Activated naive CD8-positive, alpha-beta T cell treated with anti-CD3 and anti-CD28 coated beads, Interleukin-2, amount 10 ng/mL, durations not matched to agents 7 days and 5 days (primary cell): ENCODE data around the gene TFDP2. TPM values are rescaled to one million over a fixed set of nuclear protein-coding genes. Genes with fewer than 3 reads are reported as not detected.
"Not testable (repeated sequence)": the region's sequence is repeated elsewhere in the genome, so short reads cannot be mapped to it uniquely, and the experiment has no call there.

Experiments used
- ATAC-seq: fragments of 150-1000 bp; cut with Tn5 transposase; one replicate; pipeline ENCODE4 v1.10.0; 2021; ENCODE audit warnings: low read depth, moderate library complexity
- POLR2A ChIA-PET: fragments of 350-600 bp; sonication (Branson Sonifier 250); formaldehyde crosslinking; loops from one replicate; lab custom pipeline; 2021; ENCODE audit warnings: antibody characterized with exemption; lab: Charles Lee
- DNase-seq: peaks from one replicate; pipeline ENCODE4 v3.0.0; 2021
- H3K27ac Mint-ChIP-seq: one replicate; pipeline ENCODE4 v1.8.0; 2022; ENCODE audit warnings: mild to moderate bottlenecking, mixed read lengths
- H3K27me3 Mint-ChIP-seq: one replicate; pipeline ENCODE4 v1.8.0; 2022; ENCODE audit warnings: mild to moderate bottlenecking, moderate library complexity, mixed read lengths
- H3K36me3 Mint-ChIP-seq: one replicate; pipeline ENCODE4 v1.8.0; 2021; ENCODE audit warnings: mild to moderate bottlenecking, mixed read lengths
- H3K4me1 Mint-ChIP-seq: one replicate; pipeline ENCODE4 v1.8.0; 2021; ENCODE audit warnings: mixed read lengths
- H3K4me3 Mint-ChIP-seq: one replicate; pipeline ENCODE4 v1.8.0; 2022; ENCODE audit warnings: mild to moderate bottlenecking, moderate library complexity, mixed read lengths
- H3K9me3 Mint-ChIP-seq: one replicate; pipeline ENCODE4 v1.8.0; 2021; ENCODE audit warnings: mixed read lengths
- total RNA-seq, 2 experiments: library from RNA; stranded (reverse); gene quantifications; one replicate each; pipeline ENCODE4 v1.2.3, GENCODE V29; 2021

The TFDP2 gene
- total RNA-seq, 2 experiments from 2014 or later = 32.1 to 37.1 TPM

DNA sequence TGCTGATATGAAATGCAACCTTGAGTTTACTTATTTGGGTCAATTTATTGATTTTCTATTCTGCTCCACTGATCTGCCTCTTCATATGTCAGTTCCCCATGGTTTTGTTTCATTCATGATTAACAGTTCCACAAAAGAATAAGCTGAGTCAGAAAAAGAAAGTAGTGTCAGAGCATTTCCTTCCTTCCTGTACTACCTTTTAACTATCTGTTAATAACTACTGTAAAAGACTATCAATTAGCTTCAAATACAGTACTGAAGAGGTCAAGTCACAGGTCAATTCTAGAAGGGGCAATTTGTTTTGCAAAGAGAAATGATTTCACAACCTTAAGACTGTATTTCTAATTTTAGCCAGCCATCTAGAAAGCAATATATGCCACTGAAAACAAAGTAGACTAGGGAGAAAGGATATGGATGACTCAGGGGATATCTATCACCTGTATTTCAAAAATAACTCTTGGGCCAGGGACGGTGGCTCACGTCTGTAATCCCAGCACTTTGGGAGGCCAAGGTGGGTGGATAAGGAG lies 129.5 kb downstream of the TFDP2 start:
- ATAC-seq (no peak), DNase-seq (no peak)
- Mint-ChIP-seq H3K27ac (no peak overlapping the region), H3K4me1 (peaks cover 13% of the 10 kb centered on the region), H3K27me3 (no peaks in the 10 kb centered on the region), H3K4me3 (no peak overlapping the region), H3K36me3 (no peaks in the 10 kb centered on the region), H3K9me3 (no peaks in the 10 kb centered on the region)
- POLR2A ChIA-PET = interaction anchor here (0.6 kb wide), 1 partner anchor 288 kb away, joined by 5 read pairs; no protein-coding TSS in a partner anchor

DNA sequence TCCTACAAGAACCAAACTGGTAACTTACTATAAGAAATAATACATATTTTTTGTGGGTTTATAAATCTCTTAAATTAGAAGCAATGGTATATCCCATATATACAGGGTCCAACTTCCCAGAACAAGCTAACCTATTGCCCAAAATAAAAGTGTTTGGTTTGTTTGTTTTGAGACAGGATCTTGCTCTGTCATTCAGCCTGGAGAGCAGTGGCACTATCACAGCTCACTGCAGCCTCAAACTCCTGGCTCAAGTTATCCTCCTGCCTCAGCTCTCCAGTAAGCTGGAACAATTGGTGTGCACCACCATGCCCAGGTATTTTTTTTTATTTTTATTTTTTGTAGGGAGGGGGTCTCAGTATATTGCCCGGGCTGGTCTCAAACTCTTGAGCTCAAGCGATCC lies 135.4 kb downstream of the TFDP2 start:
- Mint-ChIP-seq H3K9me3 (no peaks in the 10 kb centered on the region), H3K4me1 (no peaks in the 10 kb centered on the region), H3K27me3 (no peaks in the 10 kb centered on the region), H3K27ac (no peak overlapping the region), H3K36me3 (peaks cover 3% of the 10 kb centered on the region), H3K4me3 (no peak overlapping the region)
- no peak for DNase-seq
- POLR2A ChIA-PET = no interaction called here
- ATAC-seq = no peak

DNA sequence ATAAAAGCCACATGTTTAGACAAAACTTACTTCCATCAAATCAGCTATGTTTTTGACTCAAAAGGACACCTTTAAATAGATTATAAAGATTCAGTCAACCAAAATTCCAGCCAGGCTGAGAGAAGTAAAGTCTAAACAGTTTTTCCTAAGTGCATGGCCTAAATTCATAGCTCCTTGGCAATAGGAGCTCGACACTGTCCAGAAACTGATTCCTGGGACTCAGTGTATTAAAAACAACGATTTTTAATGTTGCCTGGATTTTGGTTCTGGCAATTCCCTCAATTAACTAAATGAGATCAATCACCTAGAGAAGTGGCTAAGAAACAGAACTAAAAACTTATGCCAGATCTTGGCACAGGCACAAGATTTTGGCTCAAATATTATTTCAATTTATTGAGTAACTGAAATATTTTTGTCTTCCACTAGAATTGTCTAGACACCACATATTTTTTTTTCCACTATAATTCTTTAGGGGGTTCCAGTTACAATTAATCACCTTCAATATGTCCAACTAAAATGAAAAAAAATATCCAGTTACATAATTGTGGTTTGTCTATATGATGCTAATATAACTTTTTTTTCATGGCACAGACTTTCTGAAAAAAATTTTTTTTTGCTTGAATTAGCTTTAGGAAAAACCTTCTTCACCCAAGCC lies 135.9 kb downstream of the TFDP2 start:
- Mint-ChIP-seq H3K27me3 (no peaks in the 10 kb centered on the region), H3K4me3 (no peak overlapping the region), H3K9me3 (no peaks in the 10 kb centered on the region), H3K27ac (no peak overlapping the region), H3K4me1 (no peaks in the 10 kb centered on the region), H3K36me3 (peaks cover 3% of the 10 kb centered on the region)
- DNase-seq = no peak
- POLR2A ChIA-PET = no interaction called here
- no peak for ATAC-seq

DNA sequence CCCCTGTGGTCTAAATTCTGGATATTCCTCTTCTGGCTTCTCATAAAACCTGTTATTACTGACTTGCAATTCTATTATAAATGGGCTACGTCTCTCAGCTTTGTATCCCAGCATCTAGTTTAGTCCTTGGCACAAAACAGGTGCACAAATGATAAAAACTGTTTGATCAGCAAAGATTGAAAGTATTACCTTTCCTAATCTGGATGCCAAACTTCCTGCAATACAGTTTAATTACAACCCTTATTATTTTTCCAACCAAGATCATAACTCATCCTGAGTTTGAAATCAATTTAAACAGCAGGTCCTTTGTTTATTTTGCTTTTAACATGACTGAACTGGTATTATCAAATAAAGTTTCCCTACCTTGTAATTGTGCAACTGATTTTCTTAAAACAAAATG lies 140.3 kb downstream of the TFDP2 start:
- H3K27me3 Mint-ChIP-seq = no peaks in the 10 kb centered on the region
- H3K9me3 Mint-ChIP-seq = peaks cover 2% of the 10 kb centered on the region
- DNase-seq (no peak), ATAC-seq (no peak)
- H3K36me3 Mint-ChIP-seq = peaks cover 5% of the 10 kb centered on the region
- H3K4me3 Mint-ChIP-seq = no peak overlapping the region
- no peak overlapping the region for H3K27ac Mint-ChIP-seq
- H3K4me1 Mint-ChIP-seq = no peaks in the 10 kb centered on the region
- POLR2A ChIA-PET = no interaction called here

DNA sequence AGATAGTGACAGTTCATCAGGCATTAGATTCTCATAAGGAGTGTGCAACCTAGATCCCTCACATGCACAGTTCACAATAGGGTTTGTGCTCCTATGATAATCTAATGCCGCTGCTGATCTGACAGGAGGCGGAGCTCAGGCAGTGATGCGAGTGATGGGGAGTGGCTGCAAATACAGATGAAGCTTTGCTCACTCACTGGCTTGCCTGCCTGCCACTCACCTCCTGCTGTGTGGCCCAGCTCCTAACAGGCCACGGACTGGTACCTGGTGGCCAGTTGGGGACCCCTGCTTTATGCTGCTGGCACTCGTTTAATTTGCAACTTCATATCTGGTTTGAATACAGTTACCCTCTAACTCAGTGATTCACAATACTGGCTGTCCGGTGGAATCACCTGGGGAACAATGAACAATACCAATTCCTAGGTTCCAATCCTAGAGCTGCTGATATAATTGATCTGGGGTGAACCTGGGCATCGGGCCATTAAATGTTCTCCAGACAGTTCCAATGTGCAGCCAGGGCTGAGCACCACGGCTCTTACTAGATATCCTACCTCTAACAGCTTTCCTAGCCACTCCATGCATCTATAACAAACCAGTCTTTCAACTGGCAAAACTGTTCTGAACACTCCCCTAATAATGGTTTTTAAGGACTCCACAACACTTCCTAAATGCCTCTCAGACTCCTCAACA lies 141.5 kb downstream of the TFDP2 start:
- Mint-ChIP-seq H3K4me1 (no peaks in the 10 kb centered on the region), H3K27me3 (no peaks in the 10 kb centered on the region), H3K9me3 (peaks cover 2% of the 10 kb centered on the region), H3K4me3 (no peak overlapping the region), H3K36me3 (peaks cover 5% of the 10 kb centered on the region), H3K27ac (no peak overlapping the region)
- no peak for ATAC-seq
- DNase-seq = no peak
- POLR2A ChIA-PET = no interaction called here

DNA sequence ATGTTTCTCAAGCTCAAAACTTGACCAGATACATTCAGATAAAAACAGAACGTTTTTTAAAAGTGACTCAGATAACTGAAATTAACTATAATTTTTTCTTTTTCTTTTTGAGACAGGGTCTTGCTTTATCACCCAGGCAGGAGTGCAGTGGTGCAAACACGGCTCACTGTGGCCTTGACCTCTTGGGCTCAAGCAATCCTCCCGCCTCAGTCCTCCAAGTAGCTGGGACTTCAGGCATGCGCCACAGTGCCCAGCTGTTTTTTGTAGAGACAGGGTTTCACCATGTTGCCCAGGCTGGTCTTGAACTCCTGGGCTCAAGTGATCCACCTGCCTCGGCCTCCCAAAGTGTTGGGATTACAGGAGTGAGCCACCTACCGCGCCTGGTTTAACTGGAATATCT lies 144.4 kb downstream of the TFDP2 start:
- H3K36me3 Mint-ChIP-seq, H3K27me3 Mint-ChIP-seq, H3K9me3 Mint-ChIP-seq, ATAC-seq, H3K4me1 Mint-ChIP-seq, H3K27ac Mint-ChIP-seq, DNase-seq, POLR2A ChIA-PET, H3K4me3 Mint-ChIP-seq: not testable (repeated sequence)

DNA sequence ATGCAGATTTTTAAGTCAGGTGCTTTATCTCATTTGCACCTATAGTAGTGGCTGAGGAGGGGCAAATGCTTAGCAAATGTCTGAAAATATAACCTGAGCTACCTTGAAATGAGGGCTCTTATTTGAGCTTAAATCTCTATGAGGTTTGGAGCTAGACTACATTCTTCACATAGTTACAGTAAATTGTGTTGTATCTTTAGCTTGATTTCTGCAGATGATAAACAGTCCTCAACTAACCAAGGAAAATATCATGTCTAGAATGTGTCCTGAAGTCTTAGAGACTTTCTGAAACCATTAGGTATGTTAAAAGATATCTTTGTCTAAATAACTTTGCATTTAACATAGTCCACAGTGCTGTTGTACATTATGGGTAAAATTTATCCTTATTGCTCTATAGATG lies 145.3 kb downstream of the TFDP2 start:
- Mint-ChIP-seq H3K27me3 (no peaks in the 10 kb centered on the region), H3K4me1 (no peaks in the 10 kb centered on the region), H3K4me3 (no peak overlapping the region), H3K36me3 (peaks cover 2% of the 10 kb centered on the region), H3K27ac (no peak overlapping the region), H3K9me3 (peaks cover 2% of the 10 kb centered on the region)
- ATAC-seq = no peak
- no peak for DNase-seq
- POLR2A ChIA-PET = no interaction called here

DNA sequence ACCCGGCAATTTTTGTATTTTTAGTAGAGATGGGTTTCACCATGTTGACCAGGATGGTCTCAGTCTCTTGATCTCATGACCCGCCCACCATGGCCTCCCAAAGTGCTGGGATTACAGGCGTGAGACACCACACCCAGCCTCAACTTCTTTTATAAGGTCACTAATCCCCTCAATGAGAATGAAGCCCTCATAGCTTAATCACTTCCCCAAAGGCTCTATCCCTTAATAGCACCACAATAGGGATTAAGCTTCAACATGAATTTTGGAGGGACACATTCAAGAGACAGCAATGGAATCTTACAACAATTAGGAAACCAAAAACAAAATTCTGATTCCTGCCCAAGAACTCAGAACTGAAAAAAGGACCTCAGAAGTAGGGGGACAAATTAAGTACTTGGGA lies 146.1 kb downstream of the TFDP2 start:
- Mint-ChIP-seq H3K27me3 (no peaks in the 10 kb centered on the region), H3K9me3 (peaks cover 2% of the 10 kb centered on the region), H3K36me3 (peaks cover 2% of the 10 kb centered on the region), H3K27ac (no peak overlapping the region), H3K4me1 (no peaks in the 10 kb centered on the region), H3K4me3 (no peak overlapping the region)
- POLR2A ChIA-PET = no interaction called here
- no peak for ATAC-seq
- no peak for DNase-seq

DNA sequence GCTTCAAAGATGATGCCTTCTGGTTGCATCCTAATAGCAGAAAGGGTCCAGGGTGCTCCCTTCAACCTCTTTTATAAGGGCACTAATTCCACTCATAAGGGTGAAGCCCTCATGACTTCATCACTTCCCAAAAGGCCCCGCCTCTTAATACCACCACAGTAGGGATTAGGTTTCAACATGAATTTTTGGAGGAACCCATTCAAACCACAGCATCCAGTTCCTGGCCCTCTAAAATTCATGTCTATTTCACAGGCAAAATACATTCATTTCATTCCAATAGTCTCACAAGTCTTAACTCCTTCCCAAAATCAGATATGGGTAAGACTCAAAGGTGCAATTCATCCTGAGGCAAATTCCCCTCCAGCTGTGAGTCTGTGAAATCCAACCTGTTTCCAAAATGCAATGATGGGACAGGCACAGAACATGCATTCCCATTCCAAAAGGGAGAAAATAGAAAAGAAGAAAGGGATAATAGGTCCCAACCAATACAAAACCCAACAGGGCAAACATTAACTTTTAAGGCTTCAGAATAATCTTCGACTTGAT lies 148.9 kb downstream of the TFDP2 start:
- H3K4me3 Mint-ChIP-seq = no peak overlapping the region
- DNase-seq (no peak), ATAC-seq (no peak)
- H3K36me3 Mint-ChIP-seq = no peaks in the 10 kb centered on the region
- no peaks in the 10 kb centered on the region for H3K27me3 Mint-ChIP-seq
- H3K27ac Mint-ChIP-seq = no peak overlapping the region
- POLR2A ChIA-PET = no interaction called here
- no peaks in the 10 kb centered on the region for H3K9me3 Mint-ChIP-seq
- no peaks in the 10 kb centered on the region for H3K4me1 Mint-ChIP-seq

DNA sequence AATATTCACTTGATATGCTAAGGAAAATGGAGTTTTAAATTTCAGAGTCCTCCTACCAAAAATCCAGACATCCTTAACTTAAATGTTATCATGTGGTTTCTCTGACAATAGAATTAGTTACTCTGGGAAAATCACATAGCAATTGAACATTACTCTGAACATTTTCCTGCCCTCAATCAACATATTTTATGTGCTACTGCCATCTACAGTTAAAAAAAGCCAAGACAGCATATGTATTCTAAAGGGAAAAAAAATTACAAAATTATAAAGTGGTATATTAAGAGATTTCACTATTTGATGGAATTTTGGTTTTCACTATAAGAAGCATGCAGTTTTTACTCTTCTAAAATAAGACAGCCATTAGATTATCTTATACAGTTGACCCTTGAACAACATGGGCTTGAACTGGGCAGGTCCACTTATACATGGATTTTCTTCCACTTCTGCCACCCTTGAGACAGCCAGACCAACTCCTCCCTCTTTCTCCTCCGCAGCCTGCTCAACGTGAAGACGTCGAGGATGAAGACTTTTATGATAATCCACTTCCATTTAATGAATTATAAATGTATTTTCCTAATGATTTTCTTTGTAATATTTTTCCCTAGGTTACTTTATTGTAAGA lies 150.6 kb downstream of the TFDP2 start:
- Mint-ChIP-seq H3K36me3 (no peaks in the 10 kb centered on the region), H3K27ac (no peak overlapping the region), H3K4me3 (no peak overlapping the region), H3K4me1 (no peaks in the 10 kb centered on the region), H3K27me3 (no peaks in the 10 kb centered on the region), H3K9me3 (no peaks in the 10 kb centered on the region)
- POLR2A ChIA-PET = no interaction called here
- ATAC-seq (no peak), DNase-seq (no peak)

DNA sequence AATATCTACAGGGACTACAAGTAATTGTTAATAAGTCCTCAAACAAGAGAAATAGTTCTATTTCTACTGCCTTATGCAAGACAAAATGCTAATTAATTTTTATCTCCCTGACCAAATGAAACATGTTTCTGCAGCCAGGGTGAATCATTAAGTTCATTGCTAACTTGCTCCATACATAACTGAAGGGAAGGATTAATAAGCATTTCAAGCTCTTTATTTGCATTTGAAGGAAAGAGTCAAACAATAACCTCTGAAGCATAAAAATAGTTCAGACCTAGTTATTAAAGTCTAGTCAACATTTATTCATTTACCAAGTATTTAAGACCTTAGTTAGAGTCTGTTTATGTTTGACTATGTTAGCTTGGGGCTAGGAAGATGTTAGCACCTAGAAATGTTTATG lies 152.9 kb downstream of the TFDP2 start:
- no peaks in the 10 kb centered on the region for H3K27me3 Mint-ChIP-seq
- POLR2A ChIA-PET = no interaction called here
- peaks cover 5% of the 10 kb centered on the region for H3K4me1 Mint-ChIP-seq
- H3K27ac Mint-ChIP-seq = no peak overlapping the region
- ATAC-seq (no peak), DNase-seq (no peak)
- no peaks in the 10 kb centered on the region for H3K9me3 Mint-ChIP-seq
- no peak overlapping the region for H3K4me3 Mint-ChIP-seq
- peaks cover 3% of the 10 kb centered on the region for H3K36me3 Mint-ChIP-seq

DNA sequence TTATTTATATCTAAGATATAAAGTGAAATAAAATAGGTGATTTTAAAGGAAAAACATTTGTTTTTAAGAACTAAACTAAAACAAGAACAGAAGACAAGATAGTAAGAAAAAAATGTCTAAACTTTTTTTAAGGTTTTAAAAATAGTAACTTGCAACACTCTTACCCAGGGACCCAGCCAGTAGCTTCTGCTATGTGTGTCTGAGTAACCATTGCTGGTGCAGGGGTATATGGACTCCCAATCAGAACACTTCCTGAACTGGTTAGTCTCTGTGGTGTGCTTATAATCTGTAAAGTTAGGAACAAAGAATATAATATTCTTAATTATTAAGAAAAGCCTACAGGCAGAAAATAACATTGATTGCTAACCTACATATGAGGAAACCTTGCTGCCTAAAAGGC lies 154.5 kb downstream of the TFDP2 start:
- H3K27me3 Mint-ChIP-seq = no peaks in the 10 kb centered on the region
- H3K4me3 Mint-ChIP-seq = no peak overlapping the region
- H3K9me3 Mint-ChIP-seq = no peaks in the 10 kb centered on the region
- DNase-seq = no peak
- peaks cover 5% of the 10 kb centered on the region for H3K4me1 Mint-ChIP-seq
- peaks cover 3% of the 10 kb centered on the region for H3K36me3 Mint-ChIP-seq
- H3K27ac Mint-ChIP-seq = no peak overlapping the region
- POLR2A ChIA-PET = no interaction called here
- no peak for ATAC-seq

DNA sequence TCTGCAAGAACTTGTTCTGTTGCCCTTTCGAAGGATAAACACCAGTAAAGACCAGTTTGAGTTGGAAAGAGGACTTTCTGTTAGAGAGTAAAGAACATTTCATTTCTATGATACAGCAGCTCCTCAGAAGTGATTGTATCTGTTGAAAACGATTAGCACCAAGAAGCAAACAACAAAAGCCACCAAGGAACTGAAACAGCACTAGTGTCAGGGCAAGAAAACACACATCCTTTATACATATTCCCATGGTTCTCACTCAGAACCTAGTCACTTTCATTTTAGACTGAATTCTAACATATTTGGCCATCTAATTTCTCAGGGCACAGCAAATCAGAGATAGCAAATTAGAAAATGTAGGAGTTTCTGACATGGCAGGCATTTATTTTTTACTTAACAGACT lies 156.8 kb downstream of the TFDP2 start:
- Mint-ChIP-seq H3K4me3 (no peak overlapping the region), H3K9me3 (no peaks in the 10 kb centered on the region), H3K27me3 (no peaks in the 10 kb centered on the region), H3K36me3 (peaks cover 5% of the 10 kb centered on the region), H3K4me1 (peaks cover 5% of the 10 kb centered on the region), H3K27ac (peak overlapping the region; percentile 15)
- POLR2A ChIA-PET = no interaction called here
- DNase-seq = no peak
- ATAC-seq = no peak
